Activated CD8-positive, alpha-beta memory T cell treated with anti-CD3 and anti-CD28 coated beads, Interleukin-2, amount 10 ng/mL, durations not matched to agents 7 days and 5 days (primary cell): Measurements from ENCODE around the gene C2CD2. TPM values are rescaled to one million over a fixed set of nuclear protein-coding genes. Genes with fewer than 3 reads are reported as not detected.

Experiments
- ATAC-seq: fragments of 150-1000 bp; cut with Tn5 transposase; one replicate; pipeline ENCODE4 v1.10.0; 2021; ENCODE audit warnings: moderate library complexity
- CTCF ChIA-PET: fragments of 350-600 bp; sonication (Branson Sonifier 250); formaldehyde crosslinking; loops from one replicate; lab custom pipeline; 2021; ENCODE audit warnings: antibody characterized with exemption; lab: Charles Lee
- DNase-seq: peaks from one replicate; pipeline ENCODE4 v3.0.0-alpha.2; 2020
- H3K27ac Mint-ChIP-seq: one replicate; pipeline ENCODE4 v1.8.0; 2021; ENCODE audit warnings: mild to moderate bottlenecking, mixed read lengths
- H3K27me3 Mint-ChIP-seq: one replicate; pipeline ENCODE4 v1.8.0; 2021; ENCODE audit warnings: mixed read lengths
- H3K36me3 Mint-ChIP-seq: one replicate; pipeline ENCODE4 v1.8.0; 2021; ENCODE audit warnings: mild to moderate bottlenecking, mixed read lengths
- H3K4me1 Mint-ChIP-seq: one replicate; pipeline ENCODE4 v1.8.0; 2021; ENCODE audit warnings: mixed read lengths
- H3K4me3 Mint-ChIP-seq: one replicate; pipeline ENCODE4 v1.8.0; 2021; ENCODE audit warnings: mild to moderate bottlenecking, moderate library complexity, mixed read lengths
- H3K9me3 Mint-ChIP-seq: one replicate; pipeline ENCODE4 v1.8.0; 2022; ENCODE audit warnings: low read depth, mixed read lengths
- total RNA-seq, 2 experiments: library from RNA; stranded (reverse); gene quantifications; one replicate each; pipeline ENCODE4 v1.2.3, GENCODE V29; 2021

C2CD2 gene
- total RNA-seq, 2 experiments from 2014 or later: 6.4 to 10.7 TPM

GRCh38 chr21:41847066-41847804, 106.6 kb downstream of the C2CD2 start:
- ATAC-seq (no peak), DNase-seq (no peak)
- H3K4me1 Mint-ChIP-seq: no peaks in the 10 kb centered on the region
- no peaks in the 10 kb centered on the region for H3K9me3 Mint-ChIP-seq
- no peaks in the 10 kb centered on the region for H3K27me3 Mint-ChIP-seq
- H3K36me3 Mint-ChIP-seq: peaks cover 2% of the 10 kb centered on the region
- no peak overlapping the region for H3K27ac Mint-ChIP-seq
- no peak overlapping the region for H3K4me3 Mint-ChIP-seq
- CTCF ChIA-PET: interaction anchor here (1.9 kb wide), 1 partner anchor 271 kb away, joined by 4 read pairs; no protein-coding TSS in a partner anchor

GRCh38 chr21:41846536-41846935, 107.3 kb downstream of the C2CD2 start:
- Mint-ChIP-seq H3K36me3 (peaks cover 2% of the 10 kb centered on the region), H3K27me3 (no peaks in the 10 kb centered on the region), H3K9me3 (no peaks in the 10 kb centered on the region), H3K4me1 (no peaks in the 10 kb centered on the region), H3K4me3 (no peak overlapping the region), H3K27ac (no peak overlapping the region)
- DNase-seq: no peak
- CTCF ChIA-PET: interaction anchor here (1.9 kb wide), 1 partner anchor 271 kb away, joined by 4 read pairs; no protein-coding TSS in a partner anchor
- no peak for ATAC-seq

GRCh38 chr21:41846033-41846317, 107.8 kb downstream of the C2CD2 start:
- peaks cover 2% of the 10 kb centered on the region for H3K9me3 Mint-ChIP-seq
- DNase-seq (no peak), ATAC-seq (peak; percentile 23)
- no peak overlapping the region for H3K27ac Mint-ChIP-seq
- H3K4me1 Mint-ChIP-seq: no peaks in the 10 kb centered on the region
- H3K4me3 Mint-ChIP-seq: no peak overlapping the region
- H3K27me3 Mint-ChIP-seq: no peaks in the 10 kb centered on the region
- peaks cover 6% of the 10 kb centered on the region for H3K36me3 Mint-ChIP-seq
- CTCF ChIA-PET: interaction anchor here (1.9 kb wide), 1 partner anchor 272 kb away, joined by 4 read pairs; no protein-coding TSS in a partner anchor

GRCh38 chr21:41845310-41846032, 108.3 kb downstream of the C2CD2 start:
- no peak for DNase-seq
- Mint-ChIP-seq H3K9me3 (peaks cover 5% of the 10 kb centered on the region), H3K4me1 (no peaks in the 10 kb centered on the region), H3K36me3 (peaks cover 9% of the 10 kb centered on the region), H3K4me3 (no peak overlapping the region), H3K27ac (no peak overlapping the region), H3K27me3 (no peaks in the 10 kb centered on the region)
- no peak for ATAC-seq
- CTCF ChIA-PET: interaction anchor here (1.9 kb wide), 1 partner anchor 272 kb away, joined by 4 read pairs; no protein-coding TSS in a partner anchor

- no peak overlapping the region for H3K27ac Mint-ChIP-seq
- H3K27me3 Mint-ChIP-seq: no peaks in the 10 kb centered on the region
- CTCF ChIA-PET: no interaction called here
- ATAC-seq (no peak), DNase-seq (no peak)
- peaks cover 12% of the 10 kb centered on the region for H3K36me3 Mint-ChIP-seq
- H3K9me3 Mint-ChIP-seq: peaks cover 5% of the 10 kb centered on the region
- no peak overlapping the region for H3K4me3 Mint-ChIP-seq
- H3K4me1 Mint-ChIP-seq: no peaks in the 10 kb centered on the region
These were observed 110.2 kb downstream of the C2CD2 start for GRCh38 chr21:41843584-41843983.

GRCh38 chr21:41840880-41841279, 112.9 kb downstream of the C2CD2 start:
- no peaks in the 10 kb centered on the region for H3K4me1 Mint-ChIP-seq
- ATAC-seq (no peak), DNase-seq (no peak)
- no peak overlapping the region for H3K27ac Mint-ChIP-seq
- no peak overlapping the region for H3K4me3 Mint-ChIP-seq
- CTCF ChIA-PET: interaction anchor here (0.8 kb wide), 1 partner anchor 24 kb away, joined by 4 read pairs; no protein-coding TSS in a partner anchor
- H3K36me3 Mint-ChIP-seq: peaks cover 17% of the 10 kb centered on the region
- no peaks in the 10 kb centered on the region for H3K27me3 Mint-ChIP-seq
- H3K9me3 Mint-ChIP-seq: peaks cover 5% of the 10 kb centered on the region

GRCh38 chr21:41839387-41840000, 114.3 kb downstream of the C2CD2 start:
- H3K36me3 Mint-ChIP-seq: peaks cover 17% of the 10 kb centered on the region
- ATAC-seq (no peak), DNase-seq (no peak)
- peaks cover 5% of the 10 kb centered on the region for H3K9me3 Mint-ChIP-seq
- H3K27me3 Mint-ChIP-seq: no peaks in the 10 kb centered on the region
- H3K4me3 Mint-ChIP-seq: no peak overlapping the region
- H3K27ac Mint-ChIP-seq: no peak overlapping the region
- CTCF ChIA-PET: no interaction called here
- no peaks in the 10 kb centered on the region for H3K4me1 Mint-ChIP-seq

GRCh38 chr21:41837756-41838297, 116.0 kb downstream of the C2CD2 start:
- DNase-seq: no peak
- H3K4me1 Mint-ChIP-seq: no peaks in the 10 kb centered on the region
- ATAC-seq: no peak
- no peak overlapping the region for H3K27ac Mint-ChIP-seq
- peaks cover 17% of the 10 kb centered on the region for H3K36me3 Mint-ChIP-seq
- no peak overlapping the region for H3K4me3 Mint-ChIP-seq
- peaks cover 5% of the 10 kb centered on the region for H3K9me3 Mint-ChIP-seq
- CTCF ChIA-PET: interaction anchor here (0.8 kb wide), 1 partner anchor 270 kb away, joined by 3 read pairs; no protein-coding TSS in a partner anchor
- H3K27me3 Mint-ChIP-seq: no peaks in the 10 kb centered on the region

- no peak for ATAC-seq
- H3K27ac Mint-ChIP-seq: no peak overlapping the region
- H3K9me3 Mint-ChIP-seq: peaks cover 5% of the 10 kb centered on the region
- peaks cover 17% of the 10 kb centered on the region for H3K36me3 Mint-ChIP-seq
- H3K27me3 Mint-ChIP-seq: no peaks in the 10 kb centered on the region
- no peak for DNase-seq
- no peaks in the 10 kb centered on the region for H3K4me1 Mint-ChIP-seq
- no peak overlapping the region for H3K4me3 Mint-ChIP-seq
- CTCF ChIA-PET: no interaction called here
These were observed 117.4 kb downstream of the C2CD2 start for GRCh38 chr21:41836166-41837015.

- peaks cover 10% of the 10 kb centered on the region for H3K36me3 Mint-ChIP-seq
- CTCF ChIA-PET: no interaction called here
- H3K4me3 Mint-ChIP-seq: no peak overlapping the region
- H3K27me3 Mint-ChIP-seq: no peaks in the 10 kb centered on the region
- no peak for ATAC-seq
- H3K9me3 Mint-ChIP-seq: peaks cover under 1% of the 10 kb centered on the region
- H3K27ac Mint-ChIP-seq: no peak overlapping the region
- no peak for DNase-seq
- no peaks in the 10 kb centered on the region for H3K4me1 Mint-ChIP-seq
These were observed 118.1 kb downstream of the C2CD2 start for GRCh38 chr21:41835711-41836154.
